ENCODE data around the gene TMEM8B.
"Not testable (repeated sequence)": the region's sequence is repeated elsewhere in the genome, so short reads cannot be mapped to it uniquely, and the experiment has no call there.

The TMEM8B gene

DNA sequence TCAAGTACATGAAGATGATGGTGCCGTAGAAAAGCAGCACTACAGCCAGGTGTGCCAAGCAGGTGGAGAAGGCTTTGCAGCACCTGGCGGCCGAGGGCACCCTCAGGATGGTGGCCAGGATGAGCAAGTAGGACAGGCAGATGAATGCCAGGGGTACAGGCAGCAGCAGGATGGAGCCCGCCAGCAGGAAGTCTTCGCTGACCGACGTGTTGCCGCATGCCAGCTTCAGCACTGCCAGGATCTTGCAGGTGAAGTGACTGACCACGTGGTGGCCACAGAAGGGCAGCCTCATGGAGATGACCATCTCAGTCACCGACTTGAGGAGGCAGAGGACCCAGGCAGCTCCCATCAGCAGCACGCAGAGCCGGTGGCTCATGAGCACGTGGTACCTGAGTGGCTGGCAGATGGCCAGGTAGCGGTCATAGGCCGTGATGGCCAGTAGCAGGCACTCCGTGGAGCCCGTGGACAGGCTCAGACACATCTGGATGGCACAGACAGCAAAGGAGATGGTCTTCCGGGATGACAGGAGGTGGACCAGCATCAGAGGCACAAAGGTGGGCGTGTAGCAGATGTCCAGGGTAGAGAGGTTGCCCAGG, 40.7 kb downstream of the TMEM8B start:
- DNase-seq: no peak

DNA sequence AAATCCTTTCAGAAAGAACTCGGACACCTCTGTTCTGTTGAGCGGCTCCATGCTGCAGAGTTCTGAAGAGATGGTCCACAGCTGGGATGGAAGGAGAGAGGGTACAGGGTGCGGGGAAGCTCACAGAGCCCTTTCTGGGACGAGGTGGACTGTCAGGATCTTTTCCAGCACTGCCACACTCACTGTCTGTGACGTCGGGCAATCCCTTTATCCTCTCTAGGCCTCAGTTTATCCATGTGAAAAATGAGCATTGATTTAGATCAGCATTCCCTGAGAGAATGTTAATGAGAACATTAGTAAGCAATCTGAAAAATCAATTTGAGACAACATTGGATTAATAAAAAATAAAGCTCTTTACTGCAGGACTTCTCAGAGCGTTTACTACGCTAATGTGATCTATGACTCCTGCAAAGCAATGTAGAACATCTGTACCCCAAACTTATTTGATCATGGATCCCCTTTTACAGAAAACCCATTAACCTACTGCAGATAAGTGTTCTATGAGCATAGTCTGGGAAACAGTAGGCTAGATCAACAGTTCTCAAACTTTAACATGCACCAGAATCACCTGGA, 41.4 kb downstream of the TMEM8B start, which contains the start of gene OR13J1:
OR13J1 (minus strand) TSS at position 51 of the 573 bp plus-strand sequence; CDS start at position 51, 0 bp downstream.
- DNase-seq: no peak

GRCh38 chr9:35871545-35871944, 42.5 kb downstream of the TMEM8B start:
- no peak for DNase-seq

- no peak for DNase-seq
Measured at GRCh38 chr9:35872505-35872904, 43.5 kb downstream of the TMEM8B start.

GRCh38 chr9:35882263-35882848, 53.3 kb downstream of the TMEM8B start:
- no peak for DNase-seq

DNA sequence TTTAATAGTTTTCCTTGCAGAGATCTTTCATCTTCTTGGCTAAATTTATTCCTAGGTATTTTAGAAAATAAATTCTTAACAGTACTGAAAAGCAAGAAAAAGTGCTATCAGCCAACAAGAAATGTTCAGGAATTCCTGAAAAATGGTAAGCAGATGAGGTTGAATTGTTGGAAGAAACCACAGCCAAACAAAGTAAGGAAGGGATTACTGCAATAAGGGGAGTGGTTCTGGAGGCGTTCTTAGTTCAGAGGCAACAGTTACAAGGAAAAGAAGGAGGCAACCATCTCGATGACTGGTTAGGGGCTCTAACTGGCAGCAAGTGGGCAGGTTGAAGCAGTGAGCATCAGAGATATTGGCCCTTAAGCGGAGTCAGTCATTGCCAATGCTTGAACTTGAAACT, 54.0 kb downstream of the TMEM8B start:
- no peak for DNase-seq

DNA sequence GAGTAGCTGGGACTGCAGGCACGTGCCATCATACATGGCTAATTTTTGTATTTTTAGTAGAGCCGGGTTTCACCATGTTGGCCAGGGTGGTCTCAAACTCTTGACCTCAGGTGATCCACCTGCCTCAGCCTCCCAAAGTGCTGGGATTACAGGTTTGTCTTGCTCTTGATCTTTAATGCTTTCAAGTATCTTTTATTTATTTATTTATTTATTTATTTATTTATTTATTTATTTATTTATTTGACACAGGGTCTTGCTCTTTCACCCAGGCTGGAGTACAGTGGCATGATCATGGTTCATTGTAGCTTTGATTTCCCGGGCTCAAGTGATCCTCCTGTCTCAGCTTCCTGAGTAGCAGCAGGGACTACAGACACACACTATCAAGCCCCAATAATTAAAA, 55.9 kb downstream of the TMEM8B start:
- DNase-seq: not testable (repeated sequence)

DNA sequence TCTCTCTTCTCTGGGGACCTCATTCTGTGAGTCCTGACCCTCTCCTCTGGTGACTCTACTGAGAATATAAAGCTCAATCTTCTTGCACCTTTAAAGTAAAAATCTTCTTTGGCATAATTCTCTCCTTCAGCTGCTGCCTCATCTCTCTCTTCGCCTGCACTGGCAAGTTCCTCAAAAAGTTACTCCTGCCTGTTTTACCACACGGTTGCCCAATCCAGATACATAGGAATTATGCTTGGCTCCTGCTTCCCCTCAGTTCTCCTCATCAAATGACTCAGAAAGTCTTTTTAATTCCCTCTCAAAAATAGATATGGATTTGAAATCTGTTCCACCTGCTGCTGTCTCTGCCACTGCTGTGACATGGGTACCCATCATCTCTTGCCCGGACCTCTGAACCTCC, 62.6 kb downstream of the TMEM8B start:
- no peak for DNase-seq

DNA sequence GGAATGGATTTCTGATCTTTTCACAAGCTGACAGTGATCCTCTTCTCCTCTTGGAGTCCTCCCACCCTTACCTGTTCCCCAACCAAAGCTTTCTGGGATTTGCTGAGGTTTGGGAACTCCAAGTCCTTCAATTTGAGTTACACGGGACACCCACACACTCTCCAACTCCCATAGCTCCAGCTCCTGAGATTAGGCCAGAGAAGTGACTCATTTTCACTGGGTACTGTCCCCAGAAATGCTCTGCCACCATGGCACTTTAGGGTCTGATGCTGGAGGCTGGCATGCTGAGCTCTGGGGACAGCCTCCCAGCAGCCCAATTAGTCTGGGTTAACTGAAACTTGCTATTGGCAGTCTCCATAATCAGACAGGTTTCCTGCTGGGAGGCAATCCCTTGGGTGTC, 63.0 kb downstream of the TMEM8B start:
- no peak for DNase-seq

DNA sequence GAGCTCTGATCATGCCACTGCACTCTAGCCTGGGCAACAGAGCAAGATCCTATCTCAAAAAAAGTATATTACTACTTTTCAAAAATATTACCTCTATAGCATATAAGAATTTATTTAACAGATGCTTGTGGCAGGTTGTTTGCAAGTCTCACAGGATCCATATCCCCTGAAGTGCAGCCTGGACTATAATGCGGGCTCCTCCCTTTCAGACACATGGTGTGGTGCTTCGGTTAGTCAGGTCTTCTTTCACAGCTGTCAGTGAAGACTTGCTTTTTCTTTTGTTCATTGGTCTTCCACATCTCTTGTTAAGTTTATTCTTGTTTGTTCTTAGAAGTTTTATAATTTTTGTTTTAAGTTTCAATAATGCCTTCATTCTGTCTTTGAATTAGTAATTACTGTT, 67.5 kb downstream of the TMEM8B start:
- DNase-seq: no peak

DNA sequence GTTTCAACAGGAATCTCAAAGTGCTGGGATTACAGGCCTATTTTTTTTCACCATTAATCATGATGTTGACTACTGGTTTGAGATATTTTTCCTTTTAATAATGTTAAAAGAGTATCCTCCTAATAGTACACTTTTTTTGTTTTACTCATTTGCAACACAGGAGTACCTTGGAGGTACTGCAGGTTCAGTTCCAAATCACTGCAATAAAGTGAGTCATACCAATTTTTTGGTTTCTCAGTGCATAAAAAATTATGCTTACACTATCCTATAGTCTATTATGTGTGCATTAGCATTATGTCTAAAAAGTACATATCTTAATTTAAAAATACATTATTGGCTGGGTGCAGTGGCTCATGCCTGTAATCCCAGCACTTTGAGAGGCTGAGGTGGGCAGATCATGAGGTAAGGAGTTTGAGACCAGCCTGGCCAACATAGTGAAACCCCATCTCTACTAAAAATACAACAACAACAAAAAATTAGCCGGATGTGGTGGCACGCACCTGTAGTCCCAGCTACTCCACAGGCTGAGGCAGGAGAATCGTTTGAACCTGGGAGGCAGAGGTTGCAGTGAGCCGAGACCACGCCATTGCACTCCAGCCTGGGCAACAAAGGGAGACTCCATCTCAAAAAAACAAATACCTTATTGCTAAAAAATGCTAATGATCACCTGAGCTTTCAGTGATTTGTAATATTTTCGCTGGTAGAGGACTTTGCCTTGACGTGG, 68.5 kb downstream of the TMEM8B start:
- DNase-seq: not testable (repeated sequence)

- DNase-seq: no peak
Measured at GRCh38 chr9:35898337-35898736, 69.3 kb downstream of the TMEM8B start.

GRCh38 chr9:35899021-35899420, 70.0 kb downstream of the TMEM8B start:
- no peak for DNase-seq

GRCh38 chr9:35903049-35903448, 74.0 kb downstream of the TMEM8B start:
- no peak for DNase-seq

GRCh38 chr9:35904338-35904737, 75.3 kb downstream of the TMEM8B start:
- DNase-seq: no peak

DNA sequence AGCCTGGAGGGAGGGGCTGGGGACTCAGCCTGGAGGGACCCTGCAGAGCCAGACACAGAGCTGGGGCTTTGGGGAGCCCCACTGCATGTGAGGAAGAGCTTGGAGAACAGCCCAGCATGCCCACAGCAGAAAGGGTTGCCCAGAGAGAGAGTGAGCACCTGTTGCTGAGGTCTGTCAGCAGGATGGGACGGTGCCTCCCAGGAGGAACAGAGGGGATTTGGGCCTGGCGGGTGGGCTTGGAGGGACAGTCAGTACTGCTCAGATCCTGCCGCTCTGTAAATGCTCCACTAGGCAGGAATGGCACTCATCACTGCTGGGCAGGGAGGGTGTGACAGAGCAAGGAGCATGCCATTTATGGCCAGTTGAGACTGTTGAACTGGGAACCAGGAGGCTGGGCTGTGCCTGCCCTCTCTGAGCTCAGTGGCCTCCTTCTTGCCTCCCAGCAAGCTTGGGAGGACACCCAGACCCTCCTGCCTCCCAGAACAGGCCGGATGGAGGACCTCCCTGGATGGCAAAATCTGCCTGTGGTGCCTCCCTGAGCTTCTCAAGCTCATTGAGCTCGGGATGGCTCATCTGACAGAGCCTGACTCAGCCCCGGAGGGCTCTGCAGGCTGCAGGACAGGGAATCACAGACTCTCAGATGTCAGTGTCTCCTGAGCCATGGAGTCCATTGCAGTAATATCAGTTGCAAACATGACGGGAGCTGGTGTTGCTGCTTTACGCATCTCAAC, 76.2 kb downstream of the TMEM8B start:
- DNase-seq: no peak

DNA sequence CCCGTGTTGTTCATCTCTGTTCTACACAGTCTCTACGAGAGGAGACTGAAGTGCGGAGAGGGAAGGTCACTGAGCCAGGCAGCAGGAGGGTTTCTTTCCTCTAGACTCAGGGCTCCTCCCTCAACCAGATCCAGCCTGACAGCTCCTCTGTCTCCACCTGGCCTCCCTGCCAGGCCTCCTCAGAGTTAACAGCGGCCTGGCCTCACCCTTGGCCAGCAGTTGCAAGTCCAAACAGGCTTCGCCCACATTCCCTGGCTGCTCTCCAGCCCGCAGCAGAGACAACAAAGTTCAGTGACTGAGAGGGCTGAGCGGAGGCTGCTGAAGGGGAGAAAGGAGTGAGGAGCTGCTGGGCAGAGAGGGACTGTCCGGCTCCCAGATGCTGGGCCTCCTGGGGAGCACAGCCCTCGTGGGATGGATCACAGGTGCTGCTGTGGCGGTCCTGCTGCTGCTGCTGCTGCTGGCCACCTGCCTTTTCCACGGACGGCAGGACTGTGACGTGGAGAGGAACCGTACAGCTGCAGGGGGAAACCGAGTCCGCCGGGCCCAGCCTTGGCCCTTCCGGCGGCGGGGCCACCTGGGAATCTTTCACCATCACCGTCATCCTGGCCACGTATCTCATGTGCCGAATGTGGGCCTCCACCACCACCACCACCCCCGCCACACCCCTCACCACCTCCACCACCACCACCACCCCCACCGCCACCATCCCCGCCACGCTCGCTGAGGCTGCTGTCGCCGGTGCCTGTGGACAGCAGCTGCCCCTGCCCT, 77.1 kb downstream of the TMEM8B start, which contains the start of gene HRCT1:
HRCT1 (plus strand) TSS at position 291 of the 768 bp plus-strand sequence; CDS start at position 377, 86 bp downstream.
- no peak for DNase-seq

DNA sequence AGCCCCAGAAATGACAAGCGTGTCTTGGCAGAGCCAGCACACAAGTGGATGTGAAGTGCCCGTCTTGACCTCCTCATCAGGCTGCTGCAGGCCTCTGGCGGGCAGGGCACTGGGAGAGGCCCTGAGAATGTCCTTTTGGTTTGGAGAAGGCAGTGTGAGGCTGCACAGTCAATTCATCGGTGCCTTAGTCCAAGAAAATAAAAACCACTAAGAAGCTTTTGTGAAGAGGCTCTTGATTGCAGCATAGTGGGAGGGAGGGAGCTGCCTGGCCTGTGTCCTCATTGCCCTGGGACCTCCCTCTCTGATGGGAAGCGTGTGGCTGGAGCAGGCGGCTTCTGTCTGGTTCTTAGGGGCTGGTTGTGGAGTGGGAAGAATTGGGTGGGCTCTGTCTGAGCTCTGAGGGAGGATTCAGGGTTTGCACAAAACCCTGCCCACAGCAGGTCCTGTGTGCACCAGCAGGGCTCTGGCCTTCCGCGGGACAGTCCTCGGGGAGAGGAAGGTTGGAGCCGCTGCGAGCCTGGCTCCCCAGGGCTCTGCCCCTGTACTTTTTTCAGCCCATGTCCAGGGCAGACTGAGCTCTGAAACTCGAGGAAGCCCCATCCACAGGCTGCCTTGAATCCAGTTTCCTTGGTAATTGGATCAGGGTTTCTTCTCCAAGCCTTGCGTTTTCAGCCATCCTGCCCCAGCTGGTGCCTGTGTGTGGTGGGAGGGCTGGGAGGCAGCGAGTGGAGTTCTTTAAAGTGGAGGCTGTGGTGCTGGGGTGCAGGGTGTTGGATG, 78.1 kb downstream of the TMEM8B start:
- no peak for DNase-seq

DNA sequence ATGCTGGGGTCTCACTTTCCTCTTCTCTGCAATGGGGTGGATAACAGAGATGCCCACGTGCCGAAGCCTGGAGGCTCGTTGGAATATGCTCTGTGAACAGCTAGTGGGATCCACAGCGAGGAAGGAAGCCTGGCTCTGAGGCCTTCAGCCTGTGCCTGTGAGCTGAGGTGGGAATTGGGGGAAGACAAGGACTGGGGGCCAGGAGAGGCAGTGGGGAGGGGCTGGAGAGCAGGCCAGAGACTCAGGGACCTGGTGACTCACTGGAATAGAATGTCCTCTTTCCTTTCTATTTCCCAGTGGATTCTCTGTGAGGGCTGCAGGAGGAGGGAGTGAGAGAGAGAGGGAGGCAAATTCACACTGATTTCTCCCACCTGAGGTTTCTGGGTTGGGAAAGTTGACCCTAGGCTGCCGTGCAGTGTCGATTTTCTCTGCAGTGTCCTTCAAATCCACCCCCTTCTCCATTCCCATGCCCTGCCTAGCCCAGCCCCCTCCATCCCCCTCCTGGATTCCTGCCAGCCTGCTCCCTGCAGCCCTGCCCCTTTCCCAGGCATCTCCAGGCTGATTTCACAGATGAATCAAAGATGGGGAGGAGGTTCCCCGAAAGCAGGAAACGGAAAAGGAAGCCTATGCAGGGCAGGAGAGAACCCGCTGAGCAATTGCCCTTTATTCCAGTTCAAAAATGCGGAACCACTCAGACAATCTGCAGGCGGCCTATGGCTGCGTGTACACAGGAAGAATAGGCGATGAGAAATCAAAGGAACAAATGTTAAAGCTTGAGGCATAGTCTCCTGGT, 78.9 kb downstream of the TMEM8B start:
- DNase-seq: no peak

- DNase-seq: no peak
Measured at GRCh38 chr9:35908504-35909125, 79.6 kb downstream of the TMEM8B start.

Data from NCI-H1417 treated with DMSO at 0.1 percent for 48 hours (cell line).